ENCODE data around the gene TLE3.

The TLE3 gene

GRCh38 chr15:70047386-70048197 is 50.1 kb downstream of the TLE3 start:
- DNase-seq = no peak

DNA sequence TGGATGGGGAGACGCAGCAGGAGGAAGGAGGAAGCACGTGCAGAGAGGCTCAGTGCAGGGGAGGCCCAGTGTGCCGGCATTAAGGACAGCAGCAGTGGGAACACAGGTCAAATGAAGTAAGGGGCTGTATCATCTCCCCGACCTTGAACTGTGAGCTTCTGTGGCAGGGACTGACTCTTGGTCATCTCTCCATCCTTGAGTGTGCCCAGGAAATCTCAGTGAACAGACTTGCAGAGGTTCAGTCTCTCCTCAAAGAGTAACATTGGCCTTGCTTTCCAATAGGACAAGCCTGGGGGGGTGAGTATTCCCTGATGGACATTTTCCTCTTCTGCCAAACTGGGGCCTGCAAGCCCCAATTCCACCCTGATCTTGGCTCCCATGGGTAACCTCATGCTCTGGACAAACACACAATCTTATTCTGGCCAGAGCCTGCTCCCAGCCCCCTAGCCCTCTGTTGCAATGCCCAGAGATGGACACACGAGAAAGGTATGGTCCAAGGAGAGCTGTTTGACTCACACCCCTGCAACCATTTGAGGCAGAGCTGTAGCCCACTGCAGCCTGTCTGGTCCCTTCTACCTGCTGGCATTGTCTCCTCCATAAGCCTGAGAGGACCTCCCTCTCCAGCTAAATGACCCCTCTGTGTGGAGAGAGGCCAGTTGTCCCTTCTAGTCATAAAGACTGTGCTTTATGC is 50.9 kb downstream of the TLE3 start:
- DNase-seq = no peak

DNA sequence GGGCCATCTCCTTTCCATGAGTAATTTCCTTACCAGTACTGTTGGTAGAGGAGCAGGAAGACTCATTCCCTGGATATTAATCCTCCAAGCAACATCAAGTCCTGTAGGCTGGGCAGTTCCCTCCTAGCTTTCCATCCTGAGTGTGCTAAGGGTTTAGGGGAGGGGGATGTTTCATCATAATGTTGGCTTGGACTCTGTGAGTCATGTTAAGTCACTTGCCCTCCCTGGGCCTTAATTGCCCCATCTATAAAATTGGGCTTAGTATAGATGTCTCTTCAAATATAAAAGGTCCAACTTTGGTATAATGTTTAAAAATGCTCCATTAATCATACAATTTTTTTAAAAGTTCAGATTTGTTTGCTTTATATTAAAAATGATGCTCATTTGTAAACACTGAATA is 52.7 kb downstream of the TLE3 start:
- DNase-seq = peak in 1 of 4 experiments; percentile 34

DNA sequence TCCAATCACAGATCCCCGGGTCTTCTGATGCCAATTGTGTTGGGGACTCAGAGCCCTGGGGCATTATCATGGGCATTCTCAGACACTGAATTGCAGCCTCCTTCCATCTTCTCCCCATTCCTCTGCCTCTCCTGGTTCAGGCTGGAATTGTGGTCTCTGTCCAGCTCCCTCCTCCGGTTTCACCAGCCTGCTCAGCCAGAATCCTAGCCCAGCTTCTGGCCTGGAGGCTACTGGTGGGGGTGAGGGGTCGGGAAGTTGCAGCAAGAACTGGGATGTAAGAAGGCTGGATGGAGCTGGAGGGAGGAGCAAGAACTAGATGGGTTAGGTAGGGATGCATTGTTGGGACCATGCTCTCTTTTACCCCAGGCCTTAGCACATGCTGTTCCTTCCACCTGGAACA is 53.5 kb downstream of the TLE3 start:
- no peak for DNase-seq

DNA sequence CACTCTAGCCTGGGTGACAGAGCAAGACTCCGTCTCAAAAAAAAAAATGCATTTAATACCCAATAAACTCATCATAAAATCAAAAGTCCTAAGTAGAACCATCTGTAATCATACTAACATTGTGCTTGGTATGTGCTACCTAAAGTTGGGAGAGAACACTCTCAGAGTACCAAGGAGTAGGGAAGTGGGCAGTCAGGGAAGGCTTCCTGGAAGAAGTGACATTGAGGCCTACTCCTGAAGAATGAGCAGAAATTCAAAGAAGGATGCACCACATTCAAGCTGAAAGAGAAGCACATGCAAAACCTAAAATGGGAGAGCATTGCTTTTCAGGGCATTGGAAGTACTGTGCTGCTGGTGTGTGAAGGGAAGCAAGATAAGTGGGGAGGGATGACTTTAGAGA is 54.1 kb downstream of the TLE3 start:
- DNase-seq = no peak

DNA sequence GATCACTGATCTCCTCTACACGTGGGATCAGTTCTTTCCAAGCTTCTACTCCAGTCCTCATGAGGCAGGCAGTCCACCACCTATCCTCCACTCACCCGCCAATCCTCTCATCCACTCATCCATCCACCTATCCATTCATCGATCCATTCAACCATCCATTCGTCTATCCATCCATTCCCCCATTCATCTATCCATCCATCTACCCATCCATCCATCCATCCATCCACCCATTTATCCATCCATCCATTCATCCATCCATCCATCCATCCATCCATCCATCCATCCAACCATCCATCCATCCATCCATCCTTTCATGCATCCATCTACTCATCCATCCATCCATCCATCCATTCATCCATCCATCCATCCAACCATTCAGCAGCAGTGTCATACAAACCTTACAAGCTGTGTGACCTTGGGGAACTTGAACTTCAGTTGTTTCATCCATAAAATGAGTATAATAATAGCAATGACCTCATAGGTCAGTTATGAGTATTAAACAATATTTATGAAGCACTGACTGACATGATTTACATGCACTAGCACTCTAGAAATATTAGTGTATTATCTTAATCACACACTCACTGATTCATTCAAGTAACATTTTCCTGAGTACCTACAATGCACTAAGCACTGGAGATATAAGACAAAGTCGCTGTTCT is 55.0 kb downstream of the TLE3 start:
- no peak for DNase-seq

GRCh38 chr15:70039917-70040316 is 57.8 kb downstream of the TLE3 start:
- DNase-seq = no peak

DNA sequence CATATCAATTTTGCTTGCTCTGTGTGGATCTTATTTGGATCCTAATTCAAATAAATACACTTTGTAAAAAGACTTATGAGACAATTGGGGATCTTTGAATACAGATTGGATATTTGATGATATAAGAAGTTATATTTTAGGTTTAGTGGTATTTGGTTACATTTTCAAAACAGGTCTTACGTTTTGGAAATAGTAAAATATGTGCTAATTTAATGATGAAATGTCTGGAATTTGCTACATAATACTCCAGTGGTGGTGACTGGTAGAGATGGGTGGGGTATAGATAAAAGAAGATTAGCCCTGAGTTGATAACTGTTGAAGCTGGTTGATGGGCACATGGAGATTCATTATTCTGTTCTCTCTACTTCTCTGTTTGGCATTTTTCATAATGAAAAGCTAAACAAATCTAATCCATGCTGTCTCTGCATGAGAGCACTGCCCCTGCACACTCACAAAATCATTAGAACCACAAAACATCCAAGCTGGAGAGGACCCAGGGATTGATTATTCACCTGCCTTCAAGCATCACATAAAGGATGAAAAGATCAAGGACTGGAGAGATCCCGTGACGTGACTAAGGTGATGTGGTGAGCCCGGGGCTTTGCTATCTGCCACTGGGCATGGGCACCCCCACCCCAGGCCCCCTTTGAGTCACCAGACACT is 58.9 kb downstream of the TLE3 start:
- DNase-seq = no peak

DNA sequence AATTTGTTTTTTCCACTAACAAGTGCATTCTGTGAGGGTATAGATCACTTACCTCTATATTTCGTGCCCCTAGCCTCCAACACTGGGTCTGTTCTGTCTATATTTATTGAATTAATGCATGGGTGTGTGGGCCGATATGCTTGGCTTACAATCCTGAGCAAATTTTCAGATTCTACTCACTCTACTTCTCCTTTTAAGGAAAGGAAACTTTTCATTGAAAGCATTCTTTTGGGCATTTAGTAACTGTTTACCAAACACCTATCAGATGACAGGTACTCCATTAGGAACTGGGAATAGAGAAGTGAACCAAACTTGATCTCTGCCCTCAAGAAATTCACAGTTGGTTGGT is 60.5 kb downstream of the TLE3 start:
- DNase-seq = no peak

- DNase-seq = no peak
Observed at GRCh38 chr15:70036585-70037291, 61.0 kb downstream of the TLE3 start.

- peak; percentile 58 to 82 (median 74) for DNase-seq
Observed at GRCh38 chr15:70035719-70036077, 62.0 kb downstream of the TLE3 start.

GRCh38 chr15:70035051-70035718 is 62.5 kb downstream of the TLE3 start:
- no peak for DNase-seq

GRCh38 chr15:70034596-70034995 is 63.1 kb downstream of the TLE3 start:
- DNase-seq = no peak

GRCh38 chr15:70034141-70034540 is 63.6 kb downstream of the TLE3 start:
- no peak for DNase-seq

GRCh38 chr15:70033529-70034140 is 64.1 kb downstream of the TLE3 start:
- DNase-seq = no peak

DNA sequence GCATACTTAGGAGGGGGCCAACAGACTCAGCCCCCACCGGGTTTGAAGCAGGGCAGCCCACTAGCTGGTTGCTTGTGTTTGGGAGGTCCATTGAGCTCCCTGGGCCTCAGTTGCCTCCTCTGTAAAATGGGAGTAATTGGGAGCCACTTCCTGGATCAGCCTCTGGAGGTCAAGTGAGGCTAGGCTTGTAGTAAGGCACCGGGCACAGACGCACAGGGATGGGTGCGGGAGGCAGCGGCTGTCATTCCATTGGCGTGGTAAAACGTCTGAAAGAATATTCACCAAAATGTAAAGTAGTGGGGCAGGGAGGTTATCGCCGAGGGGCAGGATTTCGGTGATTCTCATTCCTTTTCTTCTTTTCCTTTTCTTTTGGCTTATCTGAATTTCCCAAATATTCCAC is 64.6 kb downstream of the TLE3 start:
- DNase-seq = no peak

DNA sequence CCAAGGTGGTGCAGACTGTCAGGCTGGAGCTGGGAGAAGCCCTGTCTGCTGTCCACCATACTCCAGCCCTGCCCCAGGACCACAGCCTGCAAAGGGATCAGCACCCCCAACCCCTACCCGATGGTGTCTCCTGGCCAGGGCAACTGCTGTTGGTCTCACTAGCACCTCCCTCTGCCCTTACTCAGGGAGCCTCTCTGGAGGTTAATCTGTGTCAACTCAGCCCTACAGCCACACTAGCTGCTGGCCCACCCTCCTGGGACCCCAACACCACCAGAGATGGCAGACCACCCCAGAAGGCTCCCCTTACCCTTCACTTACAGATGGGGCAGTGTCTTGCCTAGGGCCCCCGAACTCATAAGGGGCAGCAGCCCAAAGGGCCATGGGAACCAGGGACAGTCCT is 65.2 kb downstream of the TLE3 start:
- DNase-seq = no peak

DNA sequence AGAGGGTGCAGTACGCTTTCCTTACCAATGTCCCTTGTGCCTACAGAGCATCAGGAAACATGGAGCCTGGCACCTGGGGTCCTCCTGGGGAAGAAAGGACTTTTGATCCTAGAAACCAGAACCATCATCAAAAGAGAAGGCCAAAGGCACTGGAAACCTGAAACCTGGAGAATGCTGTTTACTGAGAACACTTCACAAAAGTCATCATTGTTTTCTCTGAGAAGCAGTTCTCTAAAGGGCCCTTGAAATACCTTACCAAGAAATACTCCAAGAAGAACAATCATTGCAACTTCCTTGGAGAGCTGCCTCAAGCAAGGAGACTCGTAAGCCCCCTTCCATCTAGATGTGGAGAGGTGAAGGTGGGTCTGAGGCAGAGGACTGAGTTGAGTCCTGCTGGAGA is 66.0 kb downstream of the TLE3 start:
- no peak for DNase-seq

DNA sequence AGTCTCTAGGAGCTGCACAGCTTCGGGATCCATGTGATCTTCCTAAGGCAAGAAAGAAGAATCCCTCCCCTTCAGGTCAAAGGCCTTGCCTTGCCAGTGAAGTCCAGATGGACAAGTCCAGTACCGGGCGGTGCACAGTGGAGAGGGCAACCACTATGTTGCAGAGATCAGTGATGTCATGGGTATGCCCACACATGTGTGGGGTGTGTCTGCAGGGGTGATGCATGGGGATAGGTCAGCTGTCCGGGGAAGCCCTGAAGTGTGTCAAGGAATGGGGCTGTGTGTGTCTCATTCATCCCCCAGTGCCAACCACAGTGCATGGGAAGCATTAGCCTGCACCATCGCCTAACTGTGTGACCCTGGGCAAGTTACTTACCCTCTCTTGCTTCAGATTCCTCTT is 66.5 kb downstream of the TLE3 start:
- peak in 2 of 4 experiments; percentile 18 to 30 for DNase-seq

GRCh38 chr15:70030851-70031250 is 66.9 kb downstream of the TLE3 start:
- no peak for DNase-seq

DNA sequence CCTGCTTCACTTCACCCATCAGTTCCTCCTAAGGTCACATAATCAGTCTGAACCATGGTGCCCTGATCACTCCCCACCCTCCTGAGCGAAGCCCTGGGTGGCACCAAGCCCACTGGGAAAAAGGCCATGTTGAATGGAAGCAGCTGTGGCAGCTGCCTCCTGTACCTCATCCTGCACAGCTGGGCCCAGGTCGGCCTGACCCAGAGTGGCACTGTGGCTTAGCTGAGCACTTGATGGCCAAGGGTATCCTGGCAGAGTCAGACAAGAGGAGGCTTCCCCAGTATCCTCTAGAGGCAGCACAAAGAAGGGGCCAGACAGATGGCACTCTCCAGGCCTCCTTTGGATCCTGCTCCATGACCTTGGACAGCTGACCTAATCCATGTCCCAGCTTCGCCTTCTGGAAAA is 68.4 kb downstream of the TLE3 start:
- DNase-seq = no peak

- no peak for DNase-seq
Observed at GRCh38 chr15:70027518-70027917, 70.2 kb downstream of the TLE3 start.
